ENCODE measurements around the gene PGRMC2. TPM values are rescaled to one million over a fixed set of nuclear protein-coding genes. Genes with fewer than 3 reads are reported as not detected.

PGRMC2 gene
- total RNA-seq, 1 donor from 2014 or later: 7.9 TPM

DNA sequence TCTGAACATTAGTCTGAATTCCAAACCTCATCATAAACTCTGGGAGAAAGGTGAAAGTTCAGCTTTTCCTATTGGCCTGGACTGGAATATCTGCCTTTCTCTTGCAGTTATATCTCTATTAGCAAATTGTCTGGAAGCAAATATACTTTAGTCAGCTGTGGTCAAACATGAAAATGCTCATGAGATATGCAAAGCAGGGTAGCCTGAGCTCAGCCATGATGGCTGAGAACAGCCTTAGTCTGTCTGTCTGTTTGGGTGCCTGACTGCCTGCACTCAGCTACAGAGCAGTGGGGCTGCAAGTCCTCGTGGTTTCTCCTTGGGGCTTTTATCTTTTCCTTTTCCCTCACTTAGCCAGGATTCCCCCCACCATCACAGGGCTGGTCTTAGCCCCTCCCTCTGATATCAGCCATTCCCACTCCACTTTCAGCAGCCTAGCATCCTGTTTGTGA, 19.5 kb upstream of the PGRMC2 start:
- FAIRE-seq (no peak), DNase-seq (ENCODE audit: low read depth) (no peak)
- no peaks in the 10 kb centered on the region for H3K36me3 ChIP-seq (ENCODE audit: control insufficient read depth, insufficient read depth, low read length)
- no peak overlapping the region for H3K4me3 ChIP-seq (ENCODE audit: low read depth, low read length)
- no peaks in the 10 kb centered on the region for H3K27me3 ChIP-seq (ENCODE audit: control insufficient read depth, insufficient read depth, low read length)
- TF ChIP-seq, protein P1, sequence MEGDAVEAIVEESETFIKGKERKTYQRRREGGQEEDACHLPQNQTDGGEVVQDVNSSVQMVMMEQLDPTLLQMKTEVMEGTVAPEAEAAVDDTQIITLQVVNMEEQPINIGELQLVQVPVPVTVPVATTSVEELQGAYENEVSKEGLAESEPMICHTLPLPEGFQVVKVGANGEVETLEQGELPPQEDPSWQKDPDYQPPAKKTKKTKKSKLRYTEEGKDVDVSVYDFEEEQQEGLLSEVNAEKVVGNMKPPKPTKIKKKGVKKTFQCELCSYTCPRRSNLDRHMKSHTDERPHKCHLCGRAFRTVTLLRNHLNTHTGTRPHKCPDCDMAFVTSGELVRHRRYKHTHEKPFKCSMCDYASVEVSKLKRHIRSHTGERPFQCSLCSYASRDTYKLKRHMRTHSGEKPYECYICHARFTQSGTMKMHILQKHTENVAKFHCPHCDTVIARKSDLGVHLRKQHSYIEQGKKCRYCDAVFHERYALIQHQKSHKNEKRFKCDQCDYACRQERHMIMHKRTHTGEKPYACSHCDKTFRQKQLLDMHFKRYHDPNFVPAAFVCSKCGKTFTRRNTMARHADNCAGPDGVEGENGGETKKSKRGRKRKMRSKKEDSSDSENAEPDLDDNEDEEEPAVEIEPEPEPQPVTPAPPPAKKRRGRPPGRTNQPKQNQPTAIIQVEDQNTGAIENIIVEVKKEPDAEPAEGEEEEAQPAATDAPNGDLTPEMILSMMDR (IDR thresholded peaks at IDR 0.05; ENCODE audit: insufficient read depth, low read length, severe bottlenecking): no peak

DNA sequence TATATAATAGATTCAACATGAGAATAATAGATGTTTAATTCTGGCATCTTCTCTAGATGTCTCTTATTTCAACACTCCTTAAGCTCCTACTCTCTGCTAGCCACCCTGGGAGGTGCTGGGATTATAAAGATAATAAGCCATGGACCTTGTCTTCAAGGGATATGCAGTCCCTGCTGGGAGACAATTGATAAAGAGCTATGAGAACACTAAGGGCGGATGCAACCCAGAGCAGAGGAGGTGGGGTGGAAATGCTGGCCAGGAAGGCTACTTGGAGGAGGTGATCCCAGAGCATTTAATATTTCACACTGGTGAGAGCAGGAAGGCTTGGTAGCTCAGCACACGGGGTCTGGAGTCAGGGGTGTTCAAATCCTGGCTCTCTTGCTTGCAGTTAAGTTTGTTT, 18.3 kb upstream of the PGRMC2 start:
- DNase-seq (ENCODE audit: low read depth) (no peak), FAIRE-seq (no peak)
- Histone ChIP-seq H3K27me3 (ENCODE audit: control insufficient read depth, insufficient read depth, low read length) (no peaks in the 10 kb centered on the region), H3K36me3 (ENCODE audit: control insufficient read depth, insufficient read depth, low read length) (no peaks in the 10 kb centered on the region), H3K4me3 (ENCODE audit: low read depth, low read length) (no peak overlapping the region)
- TF ChIP-seq, protein P1 (IDR thresholded peaks at IDR 0.05; ENCODE audit: insufficient read depth, low read length, severe bottlenecking): no peak

DNA sequence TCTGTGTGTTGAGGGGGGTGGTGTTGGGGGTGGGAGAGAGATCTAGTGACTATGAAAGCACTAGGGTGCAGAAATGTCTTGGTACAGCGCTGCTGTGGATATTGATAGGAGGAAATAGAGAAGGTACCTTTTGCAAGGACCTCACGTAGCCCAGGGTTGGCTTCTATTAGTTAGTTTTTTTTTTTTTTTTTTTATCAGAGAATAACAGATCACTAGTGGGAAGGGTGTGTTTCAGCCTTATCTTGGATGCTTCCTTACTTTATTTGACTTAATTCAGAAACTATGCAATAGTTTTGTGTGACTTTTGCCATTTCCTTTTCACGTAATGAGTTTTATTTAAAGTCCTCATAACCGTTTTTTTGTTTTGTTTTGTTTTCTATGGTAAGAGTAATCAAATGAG, 16.4 kb upstream of the PGRMC2 start:
- Histone ChIP-seq H3K36me3 (ENCODE audit: control insufficient read depth, insufficient read depth, low read length) (no peaks in the 10 kb centered on the region), H3K27me3 (ENCODE audit: control insufficient read depth, insufficient read depth, low read length) (no peaks in the 10 kb centered on the region), H3K4me3 (ENCODE audit: low read depth, low read length) (no peak overlapping the region)
- DNase-seq (ENCODE audit: low read depth): no peak
- TF ChIP-seq, protein P1 (IDR thresholded peaks at IDR 0.05; ENCODE audit: insufficient read depth, low read length, severe bottlenecking): no peak
- FAIRE-seq: no peak

DNA sequence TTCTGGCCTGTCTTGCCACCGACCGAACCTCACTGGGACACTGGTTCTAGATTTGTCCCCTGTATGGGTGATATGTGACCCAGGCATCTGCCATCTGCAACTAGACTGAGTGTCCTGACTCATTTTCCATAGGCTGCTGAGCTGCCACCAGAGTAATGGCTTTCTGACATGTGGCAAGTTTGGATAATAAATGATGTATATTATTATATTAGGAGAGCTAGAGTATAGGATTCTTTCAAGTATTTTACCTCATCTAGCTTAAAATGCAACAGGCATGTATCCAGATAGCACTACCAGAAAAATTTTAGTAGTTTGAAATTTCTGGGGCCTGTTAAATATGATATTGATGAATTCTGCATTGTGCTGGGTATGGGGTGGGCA, 15.8 kb upstream of the PGRMC2 start:
- Histone ChIP-seq H3K36me3 (ENCODE audit: control insufficient read depth, insufficient read depth, low read length) (no peaks in the 10 kb centered on the region), H3K4me3 (ENCODE audit: low read depth, low read length) (no peak overlapping the region), H3K27me3 (ENCODE audit: control insufficient read depth, insufficient read depth, low read length) (no peaks in the 10 kb centered on the region)
- TF ChIP-seq, protein P1 (IDR thresholded peaks at IDR 0.05; ENCODE audit: insufficient read depth, low read length, severe bottlenecking): no peak
- FAIRE-seq (no peak), DNase-seq (ENCODE audit: low read depth) (no peak)

DNA sequence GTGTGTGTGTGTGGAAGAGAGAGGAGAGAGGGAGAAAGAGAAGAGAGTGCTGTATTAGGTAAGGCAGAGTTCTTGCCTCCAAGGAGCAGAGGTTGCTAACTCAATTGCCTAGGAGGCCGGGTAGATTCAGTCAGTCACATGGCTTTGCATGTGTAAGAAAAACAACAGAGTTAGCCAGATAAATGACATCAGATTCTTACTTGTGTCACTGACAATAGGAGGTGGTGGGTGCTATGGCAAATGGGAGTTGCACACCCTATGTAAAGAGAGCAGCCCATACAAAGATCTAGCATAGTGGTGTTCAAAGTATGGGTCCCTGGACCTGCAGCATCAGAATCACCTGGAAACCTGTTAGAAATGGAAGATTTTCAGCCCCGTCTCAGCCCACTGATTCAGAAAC, 14.4 kb upstream of the PGRMC2 start:
- TF ChIP-seq, protein P1 (IDR thresholded peaks at IDR 0.05; ENCODE audit: insufficient read depth, low read length, severe bottlenecking): no peak
- H3K4me3 ChIP-seq (ENCODE audit: low read depth, low read length): no peak overlapping the region
- no peaks in the 10 kb centered on the region for H3K36me3 ChIP-seq (ENCODE audit: control insufficient read depth, insufficient read depth, low read length)
- no peaks in the 10 kb centered on the region for H3K27me3 ChIP-seq (ENCODE audit: control insufficient read depth, insufficient read depth, low read length)
- DNase-seq (ENCODE audit: low read depth) (no peak), FAIRE-seq (no peak)

DNA sequence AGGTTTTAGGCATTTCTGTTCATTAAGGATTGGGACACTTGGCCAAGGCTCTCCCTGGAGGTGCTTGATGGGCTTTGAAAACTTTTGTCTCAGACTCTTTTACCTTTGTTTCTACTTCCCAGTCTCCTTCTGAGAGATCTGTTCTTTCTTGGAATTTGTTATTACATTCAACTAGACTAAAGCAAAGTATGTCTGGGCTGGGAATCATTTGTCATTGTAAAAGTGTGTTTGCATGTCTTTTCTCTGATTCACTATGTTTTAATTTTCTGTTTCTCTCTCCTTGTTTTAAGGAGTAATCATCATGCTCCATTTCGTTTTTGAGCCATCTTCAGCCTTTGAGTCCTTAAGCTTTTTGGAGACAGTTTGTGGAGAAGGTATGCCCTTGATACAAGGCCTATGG, 12.2 kb upstream of the PGRMC2 start:
- no peaks in the 10 kb centered on the region for H3K27me3 ChIP-seq (ENCODE audit: control insufficient read depth, insufficient read depth, low read length)
- TF ChIP-seq, protein P1 (IDR thresholded peaks at IDR 0.05; ENCODE audit: insufficient read depth, low read length, severe bottlenecking): no peak
- H3K36me3 ChIP-seq (ENCODE audit: control insufficient read depth, insufficient read depth, low read length): no peaks in the 10 kb centered on the region
- DNase-seq (ENCODE audit: low read depth) (no peak), FAIRE-seq (no peak)
- no peak overlapping the region for H3K4me3 ChIP-seq (ENCODE audit: low read depth, low read length)
